Hippocampal formation (tissue), 2 donors: ENCODE measurements around the gene CA5A.
"Not testable (repeated sequence)": the region's sequence is repeated elsewhere in the genome, so short reads cannot be mapped to it uniquely, and the experiment has no call there.

Experiments
- DNase-seq, 2 donors: peaks; one replicate each; lab custom pipeline; 2025; lab: John Stamatoyannopoulos, UW

CA5A gene

DNA sequence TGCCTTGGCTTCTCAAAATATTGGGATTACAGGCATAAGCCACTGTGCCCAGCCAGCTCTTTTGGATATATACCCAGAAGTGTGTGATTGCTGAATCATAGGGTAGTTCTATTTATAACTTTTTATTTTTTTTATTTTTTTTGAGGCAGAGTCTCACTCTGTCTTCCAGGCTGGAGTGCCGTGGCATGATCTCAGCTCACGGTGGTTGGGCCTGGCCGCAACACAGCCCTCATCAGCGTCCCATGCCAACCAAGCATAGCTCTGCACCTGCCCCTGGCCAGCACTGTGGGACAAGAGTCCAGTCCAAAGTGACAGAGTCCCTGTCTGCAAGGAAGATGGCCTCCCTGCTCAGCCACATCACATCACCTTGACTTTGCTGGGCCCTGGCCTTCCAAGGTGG, 42.3 kb downstream of the CA5A start:
- DNase-seq: not testable (repeated sequence)

DNA sequence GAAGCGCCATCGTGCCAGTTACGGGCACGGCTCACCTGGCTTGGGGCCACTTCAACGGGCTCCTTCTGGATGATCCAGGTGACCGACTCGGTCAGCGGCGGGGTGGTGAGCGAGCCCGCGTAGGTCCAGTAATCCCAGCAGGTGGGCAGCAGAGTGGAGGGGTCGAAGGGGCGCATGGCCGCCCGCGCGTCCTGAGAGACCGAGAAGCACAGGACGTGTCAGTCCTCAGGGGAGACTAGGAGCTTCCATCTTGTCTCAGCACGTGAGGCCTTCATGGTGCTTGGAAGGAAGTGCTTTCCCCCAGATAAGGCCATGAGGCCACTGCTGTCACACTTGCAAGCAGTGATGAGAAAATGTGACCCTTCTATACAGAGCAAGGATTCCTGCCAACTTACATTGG, 44.6 kb downstream of the CA5A start:
- DNase-seq: no peak

DNA sequence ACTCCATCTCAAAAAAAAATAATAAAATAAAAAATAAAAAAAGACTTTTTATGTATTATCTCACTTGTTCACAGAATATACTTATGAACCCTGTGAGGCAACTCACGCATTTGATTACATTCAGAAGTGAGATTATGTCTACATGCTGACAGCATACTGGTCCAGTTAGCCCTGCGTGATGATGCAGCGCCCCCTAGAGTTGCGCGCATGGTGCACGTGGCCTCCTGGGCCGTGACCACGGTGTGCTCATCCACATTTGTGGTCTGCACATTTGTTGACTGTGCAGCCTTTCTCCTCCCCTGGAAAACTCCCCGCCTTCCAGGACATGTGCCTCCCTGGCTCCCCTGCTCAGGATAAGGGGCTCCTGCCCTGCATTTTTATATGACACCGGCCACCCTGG, 46.6 kb downstream of the CA5A start:
- not testable (repeated sequence) for DNase-seq

- not testable (repeated sequence) for DNase-seq
Measured at GRCh38 chr16:87888346-87888745, 48.0 kb downstream of the CA5A start.

DNA sequence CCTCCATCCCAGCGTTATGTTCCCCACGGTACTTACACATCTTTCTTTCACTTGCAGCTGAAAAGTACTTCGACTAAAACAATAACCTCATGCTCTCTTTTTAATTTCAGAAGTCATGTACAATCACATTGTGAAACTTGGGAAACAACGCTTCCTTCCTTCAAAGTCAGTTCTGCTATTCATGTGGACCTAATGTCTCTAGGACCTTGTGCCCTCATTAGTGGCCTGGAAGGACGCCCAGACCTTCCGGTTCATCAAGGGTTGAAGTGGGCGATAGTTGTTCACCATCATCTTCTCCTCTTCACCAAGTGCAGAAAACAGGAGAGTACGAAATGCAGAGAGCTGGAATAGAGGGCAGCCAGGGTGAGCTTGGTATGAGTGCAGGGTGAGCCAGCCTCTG, 48.4 kb downstream of the CA5A start:
- DNase-seq: not testable (repeated sequence)

DNA sequence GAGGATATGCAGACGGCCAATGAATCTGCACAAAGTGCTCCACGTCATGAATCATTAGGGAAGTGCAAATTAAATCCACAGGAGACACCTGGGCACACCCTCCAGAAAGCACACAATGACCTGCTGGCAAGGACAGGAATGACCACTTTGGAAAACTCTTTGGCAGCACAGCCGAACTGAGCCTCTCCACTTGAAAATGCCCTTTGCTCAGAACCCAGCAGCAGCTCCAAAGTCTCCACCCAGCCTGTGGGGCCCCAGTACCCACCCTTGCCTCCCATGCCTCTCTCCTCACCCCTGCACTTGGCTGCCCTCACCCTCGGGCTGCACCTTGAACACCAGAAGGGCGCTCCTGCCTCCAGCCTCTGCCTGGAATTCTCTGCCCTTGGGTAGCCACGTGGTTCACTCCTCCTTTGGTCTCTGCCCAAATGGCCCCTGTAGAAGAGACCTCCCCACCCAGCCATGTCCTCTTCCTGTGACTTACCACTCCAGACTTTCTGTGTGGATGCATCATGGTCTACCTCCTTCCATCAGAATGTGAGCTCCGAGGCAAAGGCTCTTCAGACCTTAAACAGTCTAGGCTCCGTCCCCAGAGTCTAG, 50.9 kb downstream of the CA5A start:
- not testable (repeated sequence) for DNase-seq

- no peak for DNase-seq
Measured at GRCh38 chr16:87882436-87883019, 53.8 kb downstream of the CA5A start.

DNA sequence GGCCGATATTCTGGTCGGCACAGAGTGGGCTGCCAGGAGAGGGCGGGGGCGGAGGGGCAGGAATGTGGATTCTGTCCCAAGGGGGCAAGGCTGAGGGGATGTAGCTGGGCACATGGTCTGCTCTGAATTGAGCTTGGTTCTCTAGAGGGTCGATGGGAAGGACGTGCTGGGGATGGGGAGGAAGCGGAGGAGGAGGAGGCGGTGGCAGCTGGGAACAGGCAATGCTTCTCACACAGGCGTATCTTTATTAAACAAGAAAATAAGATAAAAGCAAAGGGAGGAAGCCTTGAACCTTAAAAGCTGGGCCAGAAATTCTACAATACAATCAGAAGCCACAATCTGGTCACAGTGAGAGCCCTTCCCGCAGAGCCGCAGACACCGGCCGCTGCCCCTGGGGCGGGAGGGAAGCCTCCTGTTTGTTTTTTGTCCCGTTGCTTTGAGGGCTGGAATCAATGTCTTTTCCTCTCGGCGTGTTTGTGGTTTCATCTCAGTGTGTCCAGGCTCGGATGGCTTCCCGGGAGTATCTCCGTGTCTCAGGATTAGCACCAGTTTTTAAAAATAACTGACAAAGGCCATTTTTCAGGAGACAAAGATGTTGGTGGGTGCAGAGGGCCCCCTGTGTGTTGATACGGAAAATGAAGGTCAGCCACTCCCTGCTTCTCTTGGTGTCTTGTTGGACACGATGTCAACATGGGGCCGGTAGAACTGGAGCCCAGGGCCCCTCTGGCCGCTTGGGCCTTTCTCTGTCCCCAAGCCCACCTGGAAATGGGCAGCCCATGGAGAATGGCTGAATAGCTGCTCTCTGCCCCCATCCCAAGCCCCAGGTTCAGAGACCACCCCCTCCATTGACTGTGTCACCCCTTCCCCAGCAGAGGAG, 54.8 kb downstream of the CA5A start:
- no peak for DNase-seq

DNA sequence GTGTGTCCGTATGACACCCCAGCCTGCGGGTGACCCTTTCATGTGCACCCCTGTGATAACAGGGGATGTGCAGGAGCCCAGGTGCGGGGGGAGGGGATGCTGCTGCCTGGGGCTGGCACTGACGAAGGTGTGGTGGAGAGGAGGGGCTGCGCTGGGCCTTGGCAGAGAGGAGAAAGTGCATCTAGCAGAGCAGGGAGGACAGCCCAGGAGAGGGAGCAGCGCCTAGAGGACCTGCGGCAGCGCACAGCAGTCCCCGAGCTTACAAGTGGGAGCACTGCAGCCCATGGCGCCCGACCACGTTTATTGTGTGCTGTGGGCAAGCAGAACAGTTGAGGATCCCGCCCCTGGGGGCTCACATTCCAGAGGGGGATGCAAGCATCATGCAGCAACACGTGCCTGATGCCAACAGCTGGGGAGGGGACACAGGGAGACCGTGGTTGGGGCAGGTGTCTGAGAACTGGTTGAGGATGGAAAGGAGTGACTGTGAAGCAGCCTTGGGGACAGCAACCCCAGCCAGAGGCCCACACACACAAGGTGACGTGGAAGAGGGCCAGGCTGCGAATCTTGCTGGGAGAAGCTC, 56.1 kb downstream of the CA5A start:
- no peak for DNase-seq

- DNase-seq: not testable (repeated sequence)
Measured at GRCh38 chr16:87879411-87880013, 56.8 kb downstream of the CA5A start.

DNA sequence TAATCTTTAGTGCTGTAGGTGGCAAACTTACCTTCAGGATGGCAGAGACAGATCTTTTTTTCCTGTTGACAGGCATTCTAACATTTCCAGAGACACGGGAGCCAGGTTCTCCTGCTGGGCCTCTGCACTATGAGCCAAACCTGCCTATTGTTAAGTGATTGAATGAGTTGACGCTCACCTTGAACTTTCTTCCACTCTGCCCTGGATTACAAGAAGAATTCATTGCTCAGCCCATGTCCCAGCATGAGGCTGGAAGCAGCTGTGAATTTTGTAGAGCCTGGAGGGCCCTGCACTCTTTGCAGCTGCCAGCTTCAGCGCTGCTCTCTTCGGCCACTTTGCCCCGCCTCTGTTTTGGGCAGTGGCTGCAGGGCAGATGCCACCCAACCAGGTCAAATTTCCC, 57.6 kb downstream of the CA5A start:
- DNase-seq: no peak

DNA sequence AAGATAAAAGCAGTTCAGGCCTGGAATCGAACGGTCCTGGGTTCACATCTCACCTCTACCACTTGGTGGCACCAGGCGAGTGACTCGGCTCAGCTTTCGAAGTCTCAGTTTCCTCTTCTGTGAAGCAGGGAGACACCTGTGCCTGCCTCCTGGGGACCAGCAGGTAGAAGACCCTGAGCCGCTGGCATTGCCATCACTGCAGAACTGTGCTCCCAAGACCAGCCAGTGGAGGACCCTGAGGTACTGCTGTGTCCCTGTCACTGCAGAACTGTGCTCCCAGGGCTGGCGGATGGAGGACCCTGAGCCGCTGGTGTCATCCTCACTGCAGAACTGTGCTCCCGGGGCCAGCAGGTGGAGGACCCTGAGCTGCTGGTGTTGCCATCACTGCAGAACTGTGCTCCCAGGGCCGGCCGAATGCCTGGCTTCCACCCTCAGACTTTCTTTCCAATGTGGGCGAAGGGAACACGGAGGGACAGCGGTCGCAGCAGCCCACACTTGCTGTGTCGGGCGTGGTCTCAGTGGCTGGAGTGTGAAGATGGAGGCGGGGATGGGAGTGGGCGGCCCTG, 58.3 kb downstream of the CA5A start:
- no peak for DNase-seq

GRCh38 chr16:87874639-87875427, 61.5 kb downstream of the CA5A start:
- DNase-seq: no peak

DNA sequence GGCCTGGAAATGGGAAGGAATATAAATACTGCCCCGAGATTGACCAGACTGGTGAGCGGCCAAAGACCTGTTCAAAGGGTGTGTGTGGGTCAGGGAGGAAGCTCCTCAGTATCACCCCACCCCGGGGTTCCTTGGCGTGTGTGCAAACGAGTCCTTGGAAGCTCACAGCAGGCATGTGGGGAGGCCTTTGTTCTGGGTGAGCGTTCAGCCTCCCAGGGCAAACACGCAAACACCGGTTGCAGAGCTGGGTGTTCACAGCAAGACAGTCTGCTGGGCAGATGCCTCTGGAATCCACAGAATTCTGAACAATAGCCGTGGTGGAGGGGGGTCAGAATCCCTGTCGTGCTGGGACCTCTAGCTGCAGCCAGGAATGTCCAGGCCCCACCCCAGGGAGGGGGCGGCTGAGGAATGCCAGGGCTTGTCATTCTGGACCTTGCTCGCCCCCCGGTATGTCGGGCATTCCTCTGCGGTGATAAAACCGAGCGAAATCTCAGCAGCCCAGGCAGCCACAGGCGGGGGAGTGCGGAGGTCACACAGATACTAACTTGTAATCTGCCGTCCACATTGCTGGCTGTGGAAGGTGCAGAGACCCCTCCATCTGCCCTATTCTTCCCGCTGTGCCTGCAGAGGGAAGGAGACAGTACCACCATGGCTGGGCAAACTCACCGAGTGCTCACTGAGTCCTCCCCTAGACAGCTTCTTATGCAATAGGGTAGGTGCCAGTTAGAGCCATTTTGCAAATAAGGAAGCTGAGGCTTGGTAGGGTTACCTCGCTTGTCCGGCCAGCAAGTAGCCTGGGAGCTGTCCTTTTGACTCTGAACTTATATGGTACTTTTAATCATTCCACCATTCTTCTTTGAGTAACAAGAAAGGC, 65.7 kb downstream of the CA5A start:
- not testable (repeated sequence) for DNase-seq

GRCh38 chr16:87869879-87870417, 66.4 kb downstream of the CA5A start:
- DNase-seq: not testable (repeated sequence)

- peak in 1 of 2 donors; percentile 68 for DNase-seq
Measured at GRCh38 chr16:87869061-87869878, 67.1 kb downstream of the CA5A start, which contains the start of gene SLC7A5. Gene SLC7A5, minus strand, starts transcription at chr16:87869507. Its CDS starts 85 bp downstream, at chr16:87869422.

DNA sequence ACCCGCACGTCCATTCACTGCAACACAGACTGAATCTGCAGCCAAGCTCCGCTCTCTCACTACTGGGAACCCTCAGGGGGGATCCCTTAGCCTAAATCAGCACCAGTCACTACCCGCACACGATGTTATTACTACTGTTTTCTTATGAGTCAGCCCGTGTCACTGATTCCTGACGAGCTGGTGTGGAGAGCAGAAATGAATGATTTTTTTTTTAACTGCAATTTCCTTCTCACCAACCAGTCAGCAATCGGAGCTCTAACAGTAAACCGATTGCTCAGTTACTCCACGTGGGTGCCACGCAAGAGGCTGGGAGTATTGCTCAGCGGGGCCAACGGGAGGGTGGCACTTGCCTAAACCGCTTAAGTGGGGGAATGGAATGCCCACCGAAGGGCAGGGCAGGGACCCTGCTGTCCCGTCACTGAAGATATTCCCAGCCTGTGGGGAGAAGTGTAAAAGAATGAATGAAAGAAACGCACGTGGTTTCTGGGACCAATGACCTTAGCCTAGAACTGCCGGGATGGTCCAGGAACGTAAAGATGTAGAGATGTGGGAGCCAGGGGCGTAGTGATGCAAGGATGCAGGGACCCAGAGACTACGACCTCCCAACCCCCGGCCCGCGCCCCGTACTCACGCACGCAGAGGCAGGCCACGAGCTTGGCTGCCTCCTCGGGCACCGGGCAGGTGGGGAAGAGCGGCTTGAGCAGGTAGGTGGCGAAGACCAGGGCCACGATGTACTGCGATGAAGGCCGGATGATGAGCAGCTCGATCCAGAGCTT, 67.9 kb downstream of the CA5A start:
- DNase-seq: not testable (repeated sequence)
